ENCODE measurements around the gene SLN.

DNA sequence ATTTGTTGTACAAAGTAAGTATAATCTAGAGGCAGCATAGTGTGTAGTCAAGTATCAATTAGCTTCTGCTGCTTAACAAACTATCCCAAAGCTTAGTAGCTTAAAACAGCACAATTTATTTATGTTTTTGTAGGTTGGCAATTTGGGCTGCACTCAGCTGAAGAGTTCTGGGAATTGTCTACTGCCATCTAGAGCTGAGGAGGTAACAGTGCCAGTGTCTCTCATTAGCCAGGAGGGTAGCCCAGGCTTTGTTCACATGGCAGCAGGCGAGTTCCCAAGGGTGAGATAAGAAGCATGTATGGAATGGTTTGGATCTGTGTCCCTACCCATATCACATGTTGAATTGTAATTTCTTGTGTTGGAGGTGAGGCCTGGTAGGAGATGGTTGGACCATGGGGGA, 45.8 kb upstream of the SLN start:
- TF ChIP-seq PATZ1 (CRISPR knock-in tag; IDR thresholded peaks at IDR 0.05; ENCODE audit: borderline replicate concordance) (no peak), ZFP3 (CRISPR knock-in tag; IDR thresholded peaks at IDR 0.05) (no peak), PPARA (CRISPR knock-in tag; IDR thresholded peaks at IDR 0.05; ENCODE audit: borderline replicate concordance) (no peak), ZNF565 (CRISPR knock-in tag; conservative IDR thresholded peaks at IDR 0.05; ENCODE audit: low read depth) (no peak)
